HG03097 (cell line): ENCODE measurements around the gene CREB5.

Experiments used
- ATAC-seq: cut with Tn5 transposase; IDR thresholded peaks from one replicate; pipeline ENCODE4 v1.9.1; 2021; ENCODE audit not compliant: unreplicated experiment, low FRiP score

CREB5 gene

DNA sequence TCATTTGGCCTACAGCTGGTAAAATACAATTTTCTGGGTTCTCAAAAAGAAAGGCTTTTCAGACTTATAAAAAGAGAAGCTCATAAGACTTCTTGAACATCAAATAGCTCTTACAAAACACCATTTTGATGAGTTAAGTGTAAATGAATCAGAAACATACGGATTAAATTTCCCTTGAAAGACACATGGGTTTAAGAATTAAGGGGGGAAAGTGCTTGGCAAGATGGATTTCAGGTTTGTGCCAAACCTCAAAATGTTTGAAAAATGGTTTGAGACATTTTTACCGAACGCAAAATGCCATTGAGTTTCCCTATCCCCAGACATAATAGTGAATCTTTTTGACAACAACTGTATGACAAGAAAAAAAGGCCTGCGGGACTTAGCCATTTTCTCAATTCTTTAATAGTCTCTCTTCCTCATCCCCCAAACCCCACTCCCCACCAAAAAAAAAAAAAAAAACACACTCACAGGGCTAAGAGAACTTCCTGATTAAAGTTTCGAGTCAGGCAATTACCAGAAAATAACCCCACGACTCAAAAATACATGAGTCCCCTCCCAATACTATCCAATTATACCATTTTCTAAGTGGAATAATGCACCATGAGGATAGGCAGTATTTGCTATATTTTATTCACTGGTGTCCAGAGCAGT, 285.7 kb downstream of the CREB5 start:
- ATAC-seq: no peak

DNA sequence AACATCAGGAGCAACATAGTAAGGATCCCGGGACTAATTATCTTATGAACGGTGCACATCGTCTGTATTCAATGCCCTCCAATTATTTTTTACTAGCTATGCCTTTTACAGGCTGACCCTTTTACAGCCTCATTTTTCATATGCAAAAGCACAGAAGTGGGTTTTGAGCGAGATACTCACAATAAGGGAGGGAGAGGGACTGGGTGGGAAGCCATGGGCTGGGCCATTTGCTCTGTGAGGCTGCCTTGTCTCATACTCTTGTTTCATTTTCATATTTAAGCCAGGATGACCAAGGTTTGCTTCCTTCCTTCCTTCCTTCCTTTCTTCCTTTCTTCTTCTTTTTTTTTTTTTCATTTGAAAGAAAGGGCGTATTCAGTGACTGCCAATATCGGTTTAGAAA, 286.5 kb downstream of the CREB5 start:
- no peak for ATAC-seq

DNA sequence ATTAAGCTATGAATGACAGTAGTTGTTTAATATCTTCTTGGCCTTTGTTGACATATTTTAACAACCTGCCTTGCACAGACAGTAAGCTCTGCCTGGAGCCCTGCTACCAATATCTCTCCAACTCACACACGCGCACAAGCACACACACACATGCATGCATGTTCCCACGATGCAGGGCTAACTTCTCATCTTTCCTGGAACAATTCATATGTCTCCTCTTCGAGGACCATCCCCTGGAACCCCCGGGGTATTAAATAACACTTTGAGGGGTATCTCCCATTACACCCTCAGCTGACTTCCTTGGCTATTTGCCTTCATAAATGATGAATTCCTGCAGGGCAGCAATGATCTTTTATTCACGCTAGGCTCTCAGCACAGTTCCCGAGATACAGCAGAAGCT, 287.8 kb downstream of the CREB5 start:
- no peak for ATAC-seq

DNA sequence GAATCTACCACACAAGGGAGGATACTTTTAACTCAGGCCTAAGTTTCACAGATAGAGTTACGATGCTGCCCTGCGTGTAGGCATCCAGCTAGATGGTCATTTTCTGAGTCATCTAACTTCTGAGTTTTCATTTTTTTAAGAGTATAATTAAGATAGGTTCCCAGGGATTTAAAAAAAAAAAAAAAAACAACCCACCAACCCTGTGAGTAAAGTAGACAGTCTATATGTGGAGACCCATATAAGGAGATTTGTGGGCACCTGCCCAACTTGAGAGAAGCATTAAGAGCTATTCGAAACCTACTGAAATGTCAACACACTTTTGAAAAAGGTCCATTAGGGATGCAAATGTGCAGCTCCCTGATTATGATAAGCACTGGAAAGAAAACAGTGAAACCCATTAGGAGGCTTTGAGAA, 288.5 kb downstream of the CREB5 start:
- no peak for ATAC-seq

DNA sequence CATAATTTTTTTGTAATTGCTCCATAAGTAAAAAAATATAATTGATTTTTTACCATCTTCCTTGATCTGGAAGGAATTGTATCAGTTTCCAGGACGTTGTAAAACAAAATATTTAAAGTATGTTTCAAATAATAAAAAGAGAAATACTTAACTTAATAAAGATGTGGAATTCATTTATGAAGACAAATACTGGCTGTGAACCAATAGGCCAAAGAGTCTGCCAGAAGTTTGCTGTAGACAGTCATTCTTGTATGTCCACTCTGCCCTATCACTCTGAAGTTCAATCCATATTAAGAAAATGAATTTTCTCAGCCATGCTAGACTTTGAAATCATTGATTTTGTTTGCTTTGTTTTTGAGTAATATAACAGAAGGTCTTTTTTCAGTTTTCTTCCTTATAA, 289.4 kb downstream of the CREB5 start:
- ATAC-seq: no peak

DNA sequence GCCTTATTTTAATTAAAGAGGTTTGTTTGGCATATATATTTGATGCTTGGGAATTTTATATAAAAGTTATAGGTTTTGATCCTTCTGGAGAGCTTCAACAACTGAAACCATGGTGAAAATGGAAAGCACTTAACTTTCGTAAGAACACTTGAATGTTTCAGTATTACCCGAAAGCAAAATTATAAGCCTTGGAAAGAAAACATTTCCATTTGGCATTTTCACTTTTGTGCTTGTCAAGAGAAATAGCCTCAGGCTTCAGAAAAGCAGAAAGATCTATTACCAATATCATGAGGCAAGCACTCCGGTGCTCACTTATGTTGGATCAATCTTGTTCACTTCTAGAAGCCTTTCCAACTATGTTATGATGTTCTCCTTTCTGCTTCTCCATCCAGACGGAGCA, 289.9 kb downstream of the CREB5 start:
- no peak for ATAC-seq

DNA sequence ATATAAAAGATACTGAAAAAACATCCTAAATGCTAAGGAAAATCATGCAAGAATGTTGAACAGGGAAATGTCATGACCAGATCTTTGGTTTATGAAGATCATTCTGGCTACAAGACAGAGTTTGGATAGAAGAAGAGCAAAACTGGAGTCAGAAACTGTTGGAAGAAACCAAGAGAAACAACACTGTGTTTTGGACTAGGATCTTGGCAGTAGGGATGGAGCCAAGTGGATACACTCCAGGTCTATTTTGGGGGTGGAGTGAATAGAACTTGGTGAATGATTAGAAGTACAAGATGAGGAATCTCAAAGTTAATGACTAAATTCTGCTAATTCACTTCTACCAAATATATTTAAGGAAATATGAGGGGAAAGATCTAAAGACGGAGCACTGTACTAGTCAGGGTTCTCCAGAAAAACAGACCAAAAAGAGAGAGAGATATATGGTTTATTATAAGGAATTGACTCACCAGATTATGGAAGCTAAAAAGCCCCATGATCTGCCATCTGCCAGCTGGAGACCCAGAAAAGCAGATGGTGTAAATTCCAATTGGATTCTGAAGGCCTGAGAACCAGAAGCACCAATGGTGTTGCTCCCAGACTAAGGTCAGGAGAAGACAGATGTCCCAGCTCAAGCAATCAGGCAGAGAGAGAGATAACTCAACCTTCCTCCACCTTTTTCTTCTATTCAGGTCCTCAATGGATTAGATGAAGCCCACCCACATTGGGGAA, 290.9 kb downstream of the CREB5 start:
- ATAC-seq: no peak

DNA sequence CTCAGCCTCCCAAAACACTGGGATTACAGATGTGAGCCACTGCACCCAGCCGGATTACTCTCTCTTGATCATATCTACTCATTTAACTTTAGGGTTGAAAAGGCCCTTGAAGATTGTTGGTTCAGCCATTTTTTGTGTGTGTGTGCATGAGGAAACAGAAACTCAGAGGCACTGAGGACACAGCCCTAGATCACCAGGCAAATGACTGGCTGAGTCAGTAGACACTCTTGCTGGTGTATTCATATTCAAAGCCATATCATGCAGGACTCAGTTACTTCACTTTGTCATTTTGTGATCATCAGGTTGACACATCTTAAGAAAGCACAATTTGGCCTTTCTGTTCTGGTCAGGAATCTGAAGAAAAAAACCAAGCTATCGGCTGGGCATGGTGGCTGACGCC, 292.4 kb downstream of the CREB5 start:
- ATAC-seq: no peak

DNA sequence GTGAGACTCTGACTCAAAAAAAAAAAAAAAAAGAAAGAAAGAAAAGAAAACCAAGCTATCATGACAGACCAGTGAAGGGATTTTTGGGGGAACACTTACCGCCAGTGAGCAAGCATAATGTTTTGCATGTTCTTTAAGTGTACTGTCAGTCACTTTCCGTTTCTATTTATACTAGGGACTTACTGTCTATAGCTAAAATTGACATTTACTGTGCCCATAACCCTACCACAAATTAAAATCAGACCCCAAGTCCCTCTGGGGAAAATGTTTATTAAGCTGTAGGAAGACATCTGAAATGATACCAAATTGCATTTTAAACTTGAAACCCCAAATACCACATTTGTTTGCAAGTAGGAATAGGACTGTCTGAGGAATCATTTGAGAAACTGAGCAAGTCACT, 293.0 kb downstream of the CREB5 start:
- ATAC-seq: no peak

DNA sequence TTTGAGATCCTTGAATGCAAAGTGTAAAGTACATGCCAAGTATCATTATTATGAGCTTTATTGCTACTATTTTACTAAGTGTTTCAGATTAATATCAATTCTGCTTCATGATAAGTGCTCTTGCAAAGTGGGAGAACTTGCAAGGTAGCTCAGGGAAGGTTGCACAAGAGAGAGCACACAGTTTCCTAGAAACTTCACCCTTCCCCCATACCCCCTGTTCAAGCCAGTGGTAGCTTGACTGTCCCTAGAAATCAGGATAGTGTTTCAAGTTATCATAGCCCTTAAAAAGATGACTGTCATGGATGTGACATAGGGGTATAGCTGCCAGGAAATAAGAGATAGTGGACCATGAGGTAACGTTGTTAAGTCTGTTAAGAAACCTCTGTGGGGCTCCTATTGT, 294.3 kb downstream of the CREB5 start:
- ATAC-seq: no peak

DNA sequence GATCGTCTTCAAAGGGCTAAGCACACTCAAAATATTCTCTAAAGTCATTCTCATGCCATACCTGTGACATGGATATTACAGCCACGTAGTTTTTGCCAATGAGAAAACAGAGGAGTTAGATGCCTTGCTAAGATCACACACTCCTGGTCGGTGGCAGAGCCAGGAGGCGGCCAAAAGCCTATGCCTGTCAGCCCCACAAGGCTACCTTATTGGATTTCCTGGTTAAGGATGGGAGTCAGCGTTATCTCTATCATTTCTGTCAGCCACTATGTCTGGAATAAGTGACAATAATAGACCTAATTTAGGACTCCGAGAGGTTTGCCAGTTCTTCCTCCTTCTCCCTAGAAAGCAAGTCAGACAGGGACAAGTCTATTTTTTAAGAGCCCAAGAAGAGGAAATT, 295.0 kb downstream of the CREB5 start:
- ATAC-seq: no peak

DNA sequence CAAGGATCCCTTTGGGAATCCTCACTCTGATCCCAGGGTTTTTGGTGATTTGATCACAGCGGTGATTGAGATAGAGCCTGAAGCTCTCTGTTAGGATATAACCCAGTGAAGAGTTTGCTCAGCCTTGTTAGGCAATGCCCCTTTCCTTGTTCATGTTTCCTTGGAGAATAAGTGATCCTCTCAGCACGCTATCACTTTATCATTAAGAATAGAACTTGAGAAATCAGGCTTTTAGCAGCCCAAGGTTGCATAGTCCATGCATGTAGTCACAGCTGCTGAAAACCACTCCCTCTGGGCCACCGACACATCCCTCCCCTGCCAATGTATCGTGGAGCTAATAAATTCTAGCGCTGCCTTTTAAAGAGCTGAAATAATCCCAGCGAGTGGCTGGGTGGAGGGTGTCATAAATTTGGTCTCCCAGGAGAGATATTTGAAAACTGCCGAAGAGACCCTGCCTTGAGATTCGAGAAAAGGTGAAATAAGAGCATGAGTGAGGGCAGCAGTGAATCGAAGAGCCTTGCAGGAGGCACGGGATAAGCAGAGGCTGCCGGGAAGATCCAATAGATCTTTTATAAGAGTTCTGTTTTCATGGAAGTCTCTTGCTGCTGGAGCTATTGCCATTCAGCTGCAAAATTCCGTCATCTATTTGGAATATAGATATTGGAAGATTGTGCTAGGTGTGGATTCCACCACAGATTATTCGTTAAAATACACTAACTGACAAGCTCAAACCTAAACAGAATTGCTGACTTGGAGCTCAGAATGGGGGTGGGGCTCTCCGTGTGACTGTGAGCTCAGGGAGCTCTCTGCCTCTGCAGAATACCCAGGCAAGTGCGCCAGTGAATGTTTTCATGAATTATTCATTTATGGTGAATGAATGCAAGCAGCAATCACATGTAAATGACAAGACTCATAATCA, 296.0 kb downstream of the CREB5 start:
- no peak for ATAC-seq

DNA sequence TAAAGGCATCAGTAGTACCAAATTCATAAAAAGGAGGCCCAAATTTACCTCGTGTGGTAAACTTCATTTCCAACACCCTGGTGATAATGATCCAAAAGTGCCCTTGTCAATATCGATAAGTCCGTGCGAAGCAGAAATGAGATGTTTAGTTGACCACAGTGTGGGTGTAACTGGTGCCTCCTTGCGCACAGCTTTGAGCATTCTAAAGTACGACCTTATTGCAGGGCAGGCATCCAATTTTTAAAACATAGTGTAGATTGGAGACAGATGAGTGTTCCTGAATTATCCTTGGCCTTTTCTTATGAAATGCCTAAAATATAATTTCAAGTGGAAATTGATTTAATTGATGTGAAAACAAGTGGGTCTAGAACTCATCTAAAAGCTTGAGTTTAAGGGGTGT, 297.4 kb downstream of the CREB5 start:
- no peak for ATAC-seq

DNA sequence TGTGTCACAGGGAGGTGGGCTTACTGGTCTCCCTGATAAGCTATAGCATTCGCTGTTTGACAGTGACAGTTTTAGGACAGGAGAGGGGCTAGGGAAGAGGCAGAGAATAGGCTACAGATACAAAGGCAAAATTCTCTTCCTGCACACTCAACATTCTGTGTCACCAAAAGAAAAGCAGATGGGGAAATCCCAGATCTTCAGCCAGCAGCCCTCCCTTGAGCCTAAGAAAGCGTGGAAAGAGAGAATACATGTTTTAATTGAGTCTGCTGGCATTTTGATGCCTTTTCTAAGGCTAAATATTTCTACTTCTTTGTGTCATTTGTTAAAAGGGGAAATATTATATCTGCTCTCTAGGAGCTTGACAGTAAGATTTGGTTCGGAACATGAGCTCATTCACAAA, 298.8 kb downstream of the CREB5 start:
- ATAC-seq: no peak

DNA sequence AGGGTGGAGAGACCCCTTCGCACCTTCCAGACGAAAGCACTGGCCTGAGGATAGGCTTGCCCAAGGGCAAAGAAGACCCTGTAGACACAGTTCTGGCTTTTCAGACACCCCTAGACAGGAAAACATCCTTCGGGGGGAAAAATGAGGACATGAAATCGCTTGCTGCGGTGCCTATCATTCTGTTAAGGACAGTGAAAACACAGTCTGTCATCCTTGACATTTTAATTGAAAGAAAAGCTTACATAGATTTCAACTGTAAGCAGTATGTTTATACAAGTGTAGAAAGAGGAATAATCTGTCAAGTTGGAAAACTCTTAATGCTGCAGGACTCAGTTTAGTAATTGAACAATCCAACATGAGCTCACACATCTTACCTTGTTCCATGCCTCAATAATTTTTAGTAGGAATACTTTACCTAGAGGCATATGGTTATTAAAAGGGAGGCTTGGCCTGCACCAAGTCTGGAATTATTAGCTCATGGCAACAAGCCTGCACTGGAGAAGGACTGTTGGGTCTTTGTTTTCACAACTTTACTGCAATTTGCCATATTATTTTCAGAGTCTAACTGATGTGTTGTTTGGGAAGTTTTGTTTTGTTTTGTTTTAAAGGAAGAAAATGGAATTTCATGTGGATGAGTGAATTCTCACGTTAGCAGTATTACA, 302.3 kb downstream of the CREB5 start:
- ATAC-seq: no peak

DNA sequence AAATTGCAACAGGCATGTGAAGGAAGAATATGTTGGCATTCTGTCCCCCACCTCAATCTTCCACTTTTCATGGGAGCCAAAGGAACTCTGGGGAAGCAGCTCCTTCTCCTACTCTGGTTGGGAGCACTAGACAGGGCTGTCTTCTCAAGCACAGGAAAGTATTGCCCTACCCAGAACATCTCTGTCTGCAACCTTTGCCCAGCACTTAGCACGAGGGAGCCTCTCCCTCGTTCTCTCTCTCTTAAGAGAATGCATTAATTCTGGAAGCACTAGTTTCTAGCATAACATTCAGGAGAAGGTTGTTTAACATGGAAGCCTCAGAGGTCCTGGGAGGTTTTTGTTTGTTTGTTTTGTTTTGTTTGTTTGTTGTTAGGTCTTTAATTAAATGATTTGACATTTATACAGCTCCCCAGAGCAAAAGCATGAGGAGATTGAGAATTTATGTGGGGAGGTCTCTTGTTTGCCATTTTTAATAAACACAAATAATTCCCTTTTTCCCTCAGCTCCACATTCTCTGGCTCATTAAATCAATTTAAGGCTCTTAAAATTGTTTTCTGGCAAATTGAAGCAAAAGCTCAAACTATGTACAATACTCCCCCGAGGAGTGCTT, 305.2 kb downstream of the CREB5 start:
- ATAC-seq: no peak

DNA sequence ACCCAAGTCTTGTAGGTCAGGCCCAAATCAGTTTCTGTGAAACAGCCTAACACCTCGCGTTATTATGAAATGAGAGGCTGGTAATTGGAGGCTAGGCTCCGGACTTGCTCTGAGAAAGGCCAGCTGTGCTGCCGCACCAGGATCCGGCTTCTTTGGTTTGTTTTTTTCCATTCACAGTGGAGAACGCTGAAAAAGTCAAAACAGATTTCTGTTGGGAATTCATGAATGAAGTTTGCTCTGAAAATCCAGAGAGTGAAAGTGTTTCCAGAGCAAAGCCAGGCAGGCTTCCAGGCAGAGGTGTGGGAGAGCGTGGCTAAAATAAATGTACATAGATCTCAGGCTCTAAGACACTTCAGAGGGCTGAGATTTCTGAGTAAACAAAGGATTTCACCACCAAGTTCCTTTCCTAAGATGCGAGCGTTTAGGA, 305.8 kb downstream of the CREB5 start:
- ATAC-seq: no peak

DNA sequence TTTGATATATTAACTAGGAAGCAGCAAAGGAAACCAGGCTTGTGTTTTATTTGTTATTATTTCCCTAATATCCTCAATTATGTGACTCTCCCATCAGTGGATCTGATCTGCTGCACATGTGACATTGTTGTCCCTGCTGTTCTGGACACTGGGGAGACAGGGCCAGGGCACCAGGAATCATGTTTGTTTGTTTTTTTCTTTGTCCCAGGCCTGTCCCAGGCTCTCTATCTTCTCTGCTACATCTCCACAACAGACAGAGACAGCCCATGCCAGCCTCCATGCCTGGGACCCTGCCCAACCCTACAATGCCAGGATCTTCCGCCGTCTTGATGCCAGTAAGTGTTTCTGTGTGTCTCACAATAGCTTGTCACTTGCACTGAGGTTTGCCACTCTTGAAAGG, 306.2 kb downstream of the CREB5 start:
- ATAC-seq: no peak

DNA sequence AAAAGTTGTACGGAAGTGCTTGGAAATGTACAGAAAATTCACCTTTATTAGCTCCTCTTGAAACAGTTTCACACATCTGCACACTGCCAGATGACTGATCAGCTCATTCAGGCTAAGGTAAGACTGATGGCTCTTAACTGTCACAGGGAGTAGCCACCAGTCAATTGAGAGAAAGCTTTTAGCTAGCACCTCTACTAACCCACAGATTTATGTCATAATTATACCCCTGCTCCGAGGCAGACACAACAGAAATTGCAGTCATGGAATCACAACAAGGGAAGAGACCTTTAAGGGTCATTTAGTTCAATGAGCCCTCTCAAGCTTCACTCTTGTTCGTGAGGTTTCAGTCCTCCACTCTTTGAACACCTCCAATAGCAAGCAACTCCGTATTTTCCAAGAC, 310.4 kb downstream of the CREB5 start:
- ATAC-seq: no peak

DNA sequence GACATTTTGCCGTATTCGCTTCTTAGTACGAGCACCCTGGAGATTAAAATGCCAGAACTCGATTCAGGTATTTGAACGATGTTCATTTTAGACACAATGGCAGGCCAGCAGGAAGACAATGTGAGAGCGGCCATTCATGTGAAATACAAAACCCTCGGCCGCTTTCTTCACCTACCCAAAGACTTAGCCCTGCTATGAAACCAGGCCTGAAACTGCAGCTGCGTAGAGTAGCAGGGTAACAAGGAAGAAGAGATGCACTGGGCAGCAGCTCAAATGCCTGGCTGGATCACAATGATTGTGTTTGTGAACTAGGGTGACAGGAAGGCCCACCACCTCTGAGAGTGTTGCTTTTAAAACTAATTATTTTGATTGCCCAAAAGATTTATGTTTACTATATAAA, 311.0 kb downstream of the CREB5 start:
- ATAC-seq: no peak

DNA sequence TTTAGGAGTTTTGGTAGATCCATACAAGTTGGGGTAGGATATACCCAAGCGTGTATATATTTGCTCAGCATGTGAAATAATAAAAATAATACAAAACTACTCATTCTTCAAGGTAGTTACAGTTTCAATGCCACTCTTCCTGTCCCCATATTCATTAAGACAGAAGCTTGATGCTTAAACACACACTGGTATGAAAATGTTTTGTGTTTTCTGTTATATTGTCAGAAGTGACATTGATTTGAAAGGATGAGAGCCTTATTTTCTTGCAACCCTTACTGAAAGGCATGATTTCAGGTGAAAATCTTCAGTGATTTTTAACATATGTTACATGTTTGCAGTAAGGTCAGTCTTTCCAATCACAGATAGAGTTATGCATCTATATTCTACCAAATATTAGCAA, 312.2 kb downstream of the CREB5 start:
- ATAC-seq: no peak
